Liver (tissue), 3 donors: Measurements from ENCODE around the gene SH3PXD2B.

Experiments used
- CTCF ChIP-seq: fragments of 150-350 bp; IDR thresholded peaks from 2 replicates; pipeline ENCODE4 v1.5.1; 2017; ENCODE audit warnings: improper control_type of control experiment, low read depth, low read length; ENCODE audit not compliant: missing input control
- EGR1 ChIP-seq, 2 donors: IDR thresholded peaks; 2 replicates each; pipeline ENCODE4 v1.6.1; 2016 to 2018; ENCODE audit warnings: antibody characterized with exemption in 2 of 2, low read depth in 2 of 2
- JUND ChIP-seq, 2 donors: IDR thresholded peaks; 2 replicates each; pipeline ENCODE4 v1.6.1; 2016; ENCODE audit warnings: antibody characterized with exemption in 2 of 2
- RAD21 ChIP-seq, 2 donors: IDR thresholded peaks; 2 replicates each; pipeline ENCODE4 v1.6.1; 2016; ENCODE audit warnings: antibody characterized with exemption in 2 of 2, mild to moderate bottlenecking in 2 of 2
- RXRA ChIP-seq, 2 donors: IDR thresholded peaks; 2 replicates each; pipeline ENCODE4 v1.6.1; 2017 to 2018; ENCODE audit warnings: antibody characterized with exemption in 2 of 2, mild to moderate bottlenecking in 1 of 2
- TAF1 ChIP-seq: conservative IDR thresholded peaks from 2 replicates; pipeline ENCODE4 v1.6.1; 2016; ENCODE audit warnings: antibody characterized with exemption, mild to moderate bottlenecking
- donor health status: healthy.
- donor health status: healthy.

GRCh38 chr5:172439785-172440477 lies 14.4 kb downstream of the SH3PXD2B start:
- TF ChIP-seq TAF1 (no peak), EGR1 (IDR thresholded peaks at IDR 0.05; ENCODE audit: low read depth in 2 of 2) (no peak), CTCF (no peak), RXRA (IDR thresholded peaks at IDR 0.05) (no peak), RAD21 (IDR thresholded peaks at IDR 0.05) (no peak), JUND (IDR thresholded peaks at IDR 0.05) (no peak)
